AG04450 (cell line): Measurements from ENCODE around the gene CYSRT1. TPM values are rescaled to one million over a fixed set of nuclear protein-coding genes. Genes with fewer than 3 reads are reported as not detected.

Experiments
- CTCF ChIA-PET: fragments of 300-600, 350-600 bp; formaldehyde crosslinking; extraction: SDS; loops from one replicate; lab custom pipeline; 2022; ENCODE audit warnings: antibody characterized with exemption, inconsistent platforms; lab: Charles Lee
- POLR2A ChIA-PET: fragments of 350-600 bp; formaldehyde crosslinking; extraction: SDS; loops from one replicate; lab custom pipeline; 2021; ENCODE audit warnings: antibody characterized with exemption, inconsistent platforms; lab: Yijun Ruan, JAX
- DNase-seq: peaks from one replicate; pipeline ENCODE4 v3.0.0-alpha.2; 2011; ENCODE audit warnings: low read depth, low spot score
- H3K27ac ChIP-seq: one replicate; pipeline ENCODE4 v1.5.1; 2012; ENCODE audit warnings: low read depth, low read length, control low read depth
- H3K27me3 ChIP-seq: one replicate; pipeline ENCODE4 v1.6.0; 2012; ENCODE audit warnings: low read length; ENCODE audit not compliant: control insufficient read depth, insufficient read depth
- H3K4me3 ChIP-seq: 2 replicates; pipeline ENCODE4 v1.5.1; 2011; ENCODE audit warnings: mild to moderate bottlenecking, low read depth, low read length, control low read depth
- H3K9me3 ChIP-seq: 2 replicates; pipeline ENCODE4 v1.5.1; 2012; ENCODE audit warnings: low read length; ENCODE audit not compliant: control insufficient read depth, insufficient read depth
- polyA plus RNA-seq: library from polyadenylated mRNA; depleted of rRNA; stranded (reverse); fragments of >200 nt; gene quantifications from 2 replicates; pipeline ENCODE4 v1.2.3, GENCODE V29; 2011
- TF ChIP-seq, protein P1 (sequence below): IDR thresholded peaks from 2 replicates; pipeline ENCODE4 v1.5.1; 2011; ENCODE audit warnings: low read depth, low read length, control low read depth, inconsistent platforms

The CYSRT1 gene
- polyA plus RNA-seq, 1 experiment: 0.27 TPM

DNA sequence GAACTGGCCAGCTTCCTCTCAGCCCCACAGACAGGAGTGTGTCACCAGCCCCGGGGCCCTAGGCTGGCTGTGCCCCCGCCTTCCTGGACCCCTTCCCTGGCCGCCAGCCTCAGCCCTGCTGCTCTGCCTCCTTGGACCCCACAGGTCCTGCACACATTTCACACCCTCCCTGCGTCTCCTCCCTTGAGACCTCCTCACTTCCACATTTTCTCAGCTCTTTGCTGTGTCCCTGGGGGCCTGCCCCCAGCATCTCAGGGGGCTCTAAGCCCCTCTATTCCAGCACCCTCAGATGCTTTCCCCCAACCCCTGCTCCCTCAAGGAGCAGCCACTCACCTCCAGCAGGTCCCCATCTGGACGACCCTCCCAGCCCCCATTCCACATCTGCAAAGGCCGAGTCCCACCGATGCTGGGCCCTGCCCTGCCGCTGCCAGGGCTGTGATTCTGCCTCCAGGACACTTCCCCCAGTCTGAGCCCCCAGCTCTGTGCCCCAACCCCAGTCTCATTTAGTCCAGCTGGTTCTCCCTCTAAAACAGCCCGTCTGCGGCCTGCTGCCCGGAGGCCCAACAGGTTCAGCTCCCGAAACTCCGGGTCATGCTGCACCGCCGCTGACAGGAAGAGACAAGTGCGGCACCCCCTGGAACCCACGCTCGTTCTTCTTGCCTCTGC is 9.9 kb downstream of the CYSRT1 start:
- H3K27me3 ChIP-seq: no peaks in the 10 kb centered on the region
- H3K4me3 ChIP-seq: no peak overlapping the region
- ChIA-PET CTCF (interaction anchor here (0.6 kb wide), 1 partner anchor 189 kb away, joined by 3 read pairs; the partner anchor contains the start of gene NPDC1), POLR2A (no interaction called here)
- no peak for DNase-seq
- no peaks in the 10 kb centered on the region; the same call in 1 of the 2 replicates for H3K9me3 ChIP-seq
- TF ChIP-seq, protein P1, sequence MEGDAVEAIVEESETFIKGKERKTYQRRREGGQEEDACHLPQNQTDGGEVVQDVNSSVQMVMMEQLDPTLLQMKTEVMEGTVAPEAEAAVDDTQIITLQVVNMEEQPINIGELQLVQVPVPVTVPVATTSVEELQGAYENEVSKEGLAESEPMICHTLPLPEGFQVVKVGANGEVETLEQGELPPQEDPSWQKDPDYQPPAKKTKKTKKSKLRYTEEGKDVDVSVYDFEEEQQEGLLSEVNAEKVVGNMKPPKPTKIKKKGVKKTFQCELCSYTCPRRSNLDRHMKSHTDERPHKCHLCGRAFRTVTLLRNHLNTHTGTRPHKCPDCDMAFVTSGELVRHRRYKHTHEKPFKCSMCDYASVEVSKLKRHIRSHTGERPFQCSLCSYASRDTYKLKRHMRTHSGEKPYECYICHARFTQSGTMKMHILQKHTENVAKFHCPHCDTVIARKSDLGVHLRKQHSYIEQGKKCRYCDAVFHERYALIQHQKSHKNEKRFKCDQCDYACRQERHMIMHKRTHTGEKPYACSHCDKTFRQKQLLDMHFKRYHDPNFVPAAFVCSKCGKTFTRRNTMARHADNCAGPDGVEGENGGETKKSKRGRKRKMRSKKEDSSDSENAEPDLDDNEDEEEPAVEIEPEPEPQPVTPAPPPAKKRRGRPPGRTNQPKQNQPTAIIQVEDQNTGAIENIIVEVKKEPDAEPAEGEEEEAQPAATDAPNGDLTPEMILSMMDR: no peak
- H3K27ac ChIP-seq: no peak overlapping the region

DNA sequence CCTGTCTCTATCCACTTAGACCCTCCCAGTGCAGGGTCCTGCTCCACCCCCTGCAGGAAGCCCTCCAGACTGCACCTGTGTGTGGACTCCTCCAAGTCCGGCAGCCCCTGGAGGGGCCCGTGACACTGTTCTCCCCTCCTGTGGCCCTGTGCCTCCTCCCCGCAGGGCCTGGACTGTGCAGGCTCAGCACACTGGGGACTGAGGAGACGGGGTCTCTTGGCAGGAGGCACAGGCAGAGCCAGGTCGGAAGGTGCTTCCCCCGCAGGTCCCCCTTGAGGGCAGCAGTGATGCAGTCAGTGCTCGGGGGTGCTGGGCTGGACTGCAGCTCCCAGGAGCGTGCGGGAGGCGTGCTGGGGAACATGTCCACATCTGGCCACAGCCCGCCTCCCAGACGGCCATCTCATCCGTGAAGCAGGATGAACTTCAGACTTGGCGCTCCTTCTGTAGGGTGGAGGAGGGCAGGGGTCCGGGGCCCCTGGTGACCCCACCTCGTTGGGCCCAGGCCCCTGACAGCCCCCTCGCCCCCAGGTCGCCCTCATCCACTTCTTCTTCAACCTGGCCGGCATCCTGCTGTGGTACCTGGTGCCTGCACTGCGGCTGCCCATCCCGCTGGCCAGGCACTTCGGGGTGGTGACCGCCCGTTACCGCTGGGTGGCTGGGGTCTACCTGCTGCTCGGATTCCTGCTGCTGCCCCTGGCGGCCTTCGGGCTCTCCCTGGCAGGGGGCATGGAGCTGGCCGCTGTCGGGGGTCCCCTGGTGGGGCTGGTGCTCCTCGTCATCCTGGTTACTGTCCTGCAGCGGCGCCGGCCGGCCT is 10.7 kb downstream of the CYSRT1 start:
- TF ChIP-seq, protein P1: no peak
- ChIA-PET POLR2A (interaction anchor here (0.6 to 1.0 kb wide), 3 partner anchors 13 to 189 kb away, joined by 3 to 7 read pairs (median 4); partner anchors contain the start of genes NPDC1 and TPRN), CTCF (interaction anchor here (1.0 to 2.0 kb wide), 13 partner anchors 8 to 173 kb away, joined by 3 to 29 read pairs (median 5); partner anchors contain the start of genes ANAPC2, CYSRT1, RNF208 and RNF224)
- DNase-seq: no peak
- no peaks in the 10 kb centered on the region; the same call in 1 of the 2 replicates for H3K9me3 ChIP-seq
- H3K27me3 ChIP-seq: no peaks in the 10 kb centered on the region
- no peak overlapping the region for H3K4me3 ChIP-seq
- H3K27ac ChIP-seq: no peak overlapping the region

DNA sequence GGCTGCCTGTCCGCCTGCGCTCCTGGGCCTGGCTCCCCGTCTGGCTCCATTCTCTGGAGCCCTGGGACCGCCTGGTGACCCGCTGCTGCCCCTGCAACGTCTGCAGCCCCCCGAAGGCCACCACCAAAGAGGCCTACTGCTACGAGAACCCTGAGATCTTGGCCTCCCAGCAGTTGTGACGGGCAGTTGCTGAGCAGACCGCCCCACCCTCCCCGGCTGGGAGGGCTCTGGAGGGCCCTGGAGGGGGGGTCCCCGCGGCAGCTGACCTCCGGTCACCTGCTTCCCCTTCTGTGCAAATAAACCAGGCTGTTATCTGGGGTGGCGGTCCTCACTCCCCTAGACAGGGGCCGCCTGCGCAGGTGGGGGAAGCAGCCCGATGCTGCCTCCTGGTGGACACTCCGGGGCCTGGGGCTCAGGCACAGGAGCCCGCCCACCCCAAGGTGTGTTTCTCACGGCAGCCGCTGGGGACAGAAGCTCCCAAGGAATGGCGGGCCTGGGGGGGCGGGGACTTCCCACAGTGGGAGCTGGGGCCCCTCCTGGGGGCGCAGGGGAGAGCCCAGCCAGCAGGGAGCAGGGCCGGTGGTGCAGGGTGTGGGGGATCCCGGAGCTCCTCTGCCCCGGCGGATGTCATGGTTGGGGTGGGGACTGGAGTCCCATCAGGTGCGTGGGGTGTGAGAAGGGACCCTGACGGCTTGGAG is 11.4 kb downstream of the CYSRT1 start:
- Histone ChIP-seq H3K27me3 (no peaks in the 10 kb centered on the region), H3K9me3 (no peaks in the 10 kb centered on the region; the same call in 1 of the 2 replicates), H3K4me3 (no peak overlapping the region), H3K27ac (no peak overlapping the region)
- CTCF ChIA-PET: interaction anchor here (0.5 to 2.0 kb wide), 45 partner anchors 9 to 812 kb away, joined by 3 to 29 read pairs (median 4); partner anchors contain the start of genes ANAPC2, CYSRT1, EXD3 and MAN1B1
- TF ChIP-seq, protein P1: peak; percentile 95
- POLR2A ChIA-PET: interaction anchor here (0.6 to 1.0 kb wide), 4 partner anchors 13 to 190 kb away, joined by 3 to 7 read pairs (median 4); partner anchors contain the start of genes NPDC1 and TPRN
- peak; percentile 33 for DNase-seq

DNA sequence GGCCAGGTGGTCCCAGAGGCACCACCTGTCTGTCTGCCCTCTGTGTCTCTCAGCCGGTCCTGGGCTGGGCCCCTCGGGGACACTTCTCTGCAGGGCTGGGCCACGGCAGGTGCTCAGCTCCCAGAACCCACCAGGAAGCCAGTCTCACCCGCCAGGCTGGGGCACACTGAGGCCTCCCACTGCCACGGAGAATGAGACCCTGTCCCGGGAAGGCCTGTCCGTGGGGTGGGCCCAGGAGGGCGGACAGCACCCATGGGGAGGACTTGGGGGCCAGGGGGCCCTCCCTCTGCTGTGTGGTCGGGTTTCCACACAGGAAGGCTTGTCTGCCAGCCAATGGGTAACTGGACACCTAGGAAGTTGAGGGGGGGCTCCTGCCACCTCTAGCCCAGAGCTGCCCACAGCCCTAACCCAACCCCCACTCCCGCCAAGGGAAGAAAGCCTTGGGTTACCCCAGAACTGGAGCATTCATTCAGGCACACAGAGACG is 12.0 kb downstream of the CYSRT1 start:
- CTCF ChIA-PET: interaction anchor here (0.5 to 2.0 kb wide), 46 partner anchors 8 to 813 kb away, joined by 3 to 29 read pairs (median 4); partner anchors contain the start of genes ANAPC2, CYSRT1, EXD3 and MAN1B1
- H3K27ac ChIP-seq: no peak overlapping the region
- POLR2A ChIA-PET: interaction anchor here (0.6 to 1.0 kb wide), 3 partner anchors 14 to 116 kb away, joined by 3 to 7 read pairs (median 4); partner anchors contain the start of gene TPRN
- no peaks in the 10 kb centered on the region; the same call in 1 of the 2 replicates for H3K9me3 ChIP-seq
- no peaks in the 10 kb centered on the region for H3K27me3 ChIP-seq
- no peak overlapping the region for H3K4me3 ChIP-seq
- TF ChIP-seq, protein P1: no peak
- DNase-seq: no peak
